Measurements from ENCODE around the gene ABCC11.

DNA sequence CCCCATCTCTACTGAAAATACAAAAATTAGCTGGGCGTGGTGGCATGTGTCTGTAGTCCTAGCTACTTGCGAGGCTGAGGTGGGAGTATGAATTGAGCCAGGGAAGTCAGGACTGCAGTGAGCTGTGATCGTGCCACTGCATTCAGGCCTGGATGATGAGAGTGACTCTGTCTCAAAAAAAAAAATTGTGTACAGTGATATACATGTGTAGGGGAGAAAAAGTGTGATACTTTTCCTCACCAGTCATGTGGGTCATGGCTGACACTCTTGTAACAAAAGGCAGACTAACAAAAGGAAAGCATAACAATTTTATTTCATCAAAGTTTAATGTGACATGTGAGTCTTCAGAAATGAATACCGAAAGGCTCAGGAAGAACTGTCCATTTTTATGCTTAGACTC, 89.5 kb downstream of the ABCC11 start:
- TF ChIP-seq, protein P1, sequence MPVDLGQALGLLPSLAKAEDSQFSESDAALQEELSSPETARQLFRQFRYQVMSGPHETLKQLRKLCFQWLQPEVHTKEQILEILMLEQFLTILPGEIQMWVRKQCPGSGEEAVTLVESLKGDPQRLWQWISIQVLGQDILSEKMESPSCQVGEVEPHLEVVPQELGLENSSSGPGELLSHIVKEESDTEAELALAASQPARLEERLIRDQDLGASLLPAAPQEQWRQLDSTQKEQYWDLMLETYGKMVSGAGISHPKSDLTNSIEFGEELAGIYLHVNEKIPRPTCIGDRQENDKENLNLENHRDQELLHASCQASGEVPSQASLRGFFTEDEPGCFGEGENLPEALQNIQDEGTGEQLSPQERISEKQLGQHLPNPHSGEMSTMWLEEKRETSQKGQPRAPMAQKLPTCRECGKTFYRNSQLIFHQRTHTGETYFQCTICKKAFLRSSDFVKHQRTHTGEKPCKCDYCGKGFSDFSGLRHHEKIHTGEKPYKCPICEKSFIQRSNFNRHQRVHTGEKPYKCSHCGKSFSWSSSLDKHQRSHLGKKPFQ (CRISPR knock-in tag; IDR thresholded peaks at IDR 0.05; ENCODE audit: insufficient replicate concordance) = no peak
- TF ChIP-seq MBNL3 (CRISPR knock-in tag; conservative IDR thresholded peaks at IDR 0.05) (no peak), POLR2A (IDR thresholded peaks at IDR 0.05; ENCODE audit: insufficient read depth in 1 of 2, low read depth in 2 of 2, low read length in 2 of 2) (no peak)
- TF ChIP-seq, protein P2, sequence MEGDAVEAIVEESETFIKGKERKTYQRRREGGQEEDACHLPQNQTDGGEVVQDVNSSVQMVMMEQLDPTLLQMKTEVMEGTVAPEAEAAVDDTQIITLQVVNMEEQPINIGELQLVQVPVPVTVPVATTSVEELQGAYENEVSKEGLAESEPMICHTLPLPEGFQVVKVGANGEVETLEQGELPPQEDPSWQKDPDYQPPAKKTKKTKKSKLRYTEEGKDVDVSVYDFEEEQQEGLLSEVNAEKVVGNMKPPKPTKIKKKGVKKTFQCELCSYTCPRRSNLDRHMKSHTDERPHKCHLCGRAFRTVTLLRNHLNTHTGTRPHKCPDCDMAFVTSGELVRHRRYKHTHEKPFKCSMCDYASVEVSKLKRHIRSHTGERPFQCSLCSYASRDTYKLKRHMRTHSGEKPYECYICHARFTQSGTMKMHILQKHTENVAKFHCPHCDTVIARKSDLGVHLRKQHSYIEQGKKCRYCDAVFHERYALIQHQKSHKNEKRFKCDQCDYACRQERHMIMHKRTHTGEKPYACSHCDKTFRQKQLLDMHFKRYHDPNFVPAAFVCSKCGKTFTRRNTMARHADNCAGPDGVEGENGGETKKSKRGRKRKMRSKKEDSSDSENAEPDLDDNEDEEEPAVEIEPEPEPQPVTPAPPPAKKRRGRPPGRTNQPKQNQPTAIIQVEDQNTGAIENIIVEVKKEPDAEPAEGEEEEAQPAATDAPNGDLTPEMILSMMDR (CRISPR knock-in tag; IDR thresholded peaks at IDR 0.05) = no peak
- TF ChIP-seq, protein P3, sequence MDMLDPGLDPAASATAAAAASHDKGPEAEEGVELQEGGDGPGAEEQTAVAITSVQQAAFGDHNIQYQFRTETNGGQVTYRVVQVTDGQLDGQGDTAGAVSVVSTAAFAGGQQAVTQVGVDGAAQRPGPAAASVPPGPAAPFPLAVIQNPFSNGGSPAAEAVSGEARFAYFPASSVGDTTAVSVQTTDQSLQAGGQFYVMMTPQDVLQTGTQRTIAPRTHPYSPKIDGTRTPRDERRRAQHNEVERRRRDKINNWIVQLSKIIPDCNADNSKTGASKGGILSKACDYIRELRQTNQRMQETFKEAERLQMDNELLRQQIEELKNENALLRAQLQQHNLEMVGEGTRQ (IDR thresholded peaks at IDR 0.05; ENCODE audit: low read depth, low read length) = no peak
- TF ChIP-seq, protein P3 (CRISPR knock-in tag; IDR thresholded peaks at IDR 0.05; ENCODE audit: borderline replicate concordance) = no peak

Measured in HepG2 (cell line).